Caki2 (cell line): ENCODE results near the gene SYNJ2. TPM values are rescaled to one million over a fixed set of nuclear protein-coding genes. Genes with fewer than 3 reads are reported as not detected.

ENCODE experiments used
- DNase-seq: peaks from one replicate; pipeline ENCODE4 v3.0.0-alpha.2; 2015; ENCODE audit warnings: low read depth
- in situ Hi-C: cut with HindIII; loops from 2 replicates; pipeline ENCODE4 v1.10.0; 2016; ENCODE audit warnings: low sequenced_read_pairs, low pct_unique_long_range_greater_than_20kb, mixed read lengths
- total RNA-seq: library from RNA; depleted of rRNA; stranded (reverse); fragments of >200 nt; shearing (Covaris generic); gene quantifications from 2 replicates; pipeline ENCODE4 v1.2.3, GENCODE V29; 2014; ENCODE audit warnings: low replicate concordance

The SYNJ2 gene
- total RNA-seq, 1 experiment from 2014 or later: 21.3 TPM

DNA sequence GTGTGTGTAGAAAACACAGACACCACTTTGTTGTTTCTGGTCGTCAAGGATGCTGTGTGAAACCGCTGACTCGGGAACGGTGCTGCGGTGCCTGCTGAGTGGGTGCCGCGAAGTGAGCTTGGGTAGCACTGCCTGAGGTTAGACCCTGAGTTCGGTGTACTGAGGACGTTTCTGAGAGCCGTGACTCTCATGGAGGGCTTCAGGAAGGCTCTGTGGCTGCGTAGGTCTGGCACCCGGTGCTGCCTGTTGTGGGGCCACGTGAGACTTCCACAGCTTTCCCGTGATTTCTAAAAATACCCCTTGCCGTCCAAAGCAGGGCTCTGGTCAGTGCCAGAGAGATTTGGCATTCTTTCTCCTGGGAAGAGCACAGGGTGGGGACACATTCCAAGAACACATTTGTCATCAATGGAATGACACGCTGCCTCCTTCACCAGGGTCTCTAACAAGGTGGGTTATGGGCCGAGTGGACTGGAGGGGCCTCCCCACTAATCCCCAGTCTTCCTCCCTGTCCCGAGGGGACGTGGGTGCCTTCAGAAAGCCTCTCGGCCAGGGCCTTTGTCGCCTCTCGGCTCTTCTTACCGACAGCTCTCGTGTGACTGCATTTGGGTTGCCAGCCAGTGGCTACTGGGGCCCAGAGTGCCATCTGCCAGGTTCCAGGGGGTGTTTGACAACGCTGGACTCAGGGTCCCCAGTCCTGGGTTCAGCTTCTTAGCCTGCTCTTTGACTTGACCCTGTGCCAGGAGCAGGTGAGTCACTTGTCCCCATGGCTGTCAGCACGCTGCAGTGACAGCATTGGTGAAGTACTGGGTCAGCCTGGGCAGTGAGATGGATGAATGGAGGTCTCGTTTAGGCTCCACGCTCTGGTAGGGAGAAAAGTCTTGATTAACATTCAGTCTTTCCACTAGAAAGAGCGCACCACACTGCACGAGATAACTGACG, 62.2 kb downstream of the SYNJ2 start:
- peak; percentile 44 for DNase-seq
- in situ Hi-C loops: no loop called here

DNA sequence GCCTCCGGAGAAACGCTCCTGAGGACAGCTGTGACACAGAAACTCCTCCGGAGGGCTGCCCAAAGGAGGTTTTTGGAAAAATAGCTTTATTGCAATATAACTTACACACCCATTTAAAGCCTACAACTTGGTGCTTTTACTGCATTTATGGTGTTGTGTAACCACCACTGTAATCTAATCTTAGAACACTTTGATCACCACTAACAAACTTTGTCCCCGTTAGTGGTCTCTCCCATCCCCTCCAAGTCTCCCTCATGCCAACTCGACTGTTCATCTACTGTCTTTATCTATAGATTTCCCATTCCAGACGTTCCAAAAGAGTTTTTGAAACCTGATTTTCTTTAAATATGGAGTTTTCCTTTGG, 62.8 kb downstream of the SYNJ2 start:
- in situ Hi-C loops: no loop called here
- DNase-seq: no peak

- in situ Hi-C loops: no loop called here
- DNase-seq: no peak
These were observed 64.8 kb downstream of the SYNJ2 start for GRCh38 chr6:158046201-158047126.

DNA sequence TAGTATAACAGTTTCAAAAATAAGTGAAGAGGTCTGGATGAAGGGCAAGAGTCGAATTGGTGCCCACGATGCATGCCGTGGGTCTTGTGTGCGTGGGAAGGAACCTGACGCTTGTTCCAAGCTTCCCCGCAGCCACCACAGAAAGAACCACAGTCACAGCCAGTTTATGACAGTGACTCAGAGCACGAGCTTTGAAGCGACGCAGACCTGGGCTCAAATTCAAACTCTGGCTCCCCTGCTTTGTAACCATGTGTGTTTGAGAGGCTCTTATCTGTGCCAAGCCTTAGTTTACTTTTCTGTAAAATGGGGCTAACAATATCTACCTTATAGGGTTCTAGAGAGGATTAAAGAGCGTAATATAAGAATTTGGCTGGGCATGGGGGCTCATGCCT, 65.5 kb downstream of the SYNJ2 start:
- in situ Hi-C loops: no loop called here
- no peak for DNase-seq

DNA sequence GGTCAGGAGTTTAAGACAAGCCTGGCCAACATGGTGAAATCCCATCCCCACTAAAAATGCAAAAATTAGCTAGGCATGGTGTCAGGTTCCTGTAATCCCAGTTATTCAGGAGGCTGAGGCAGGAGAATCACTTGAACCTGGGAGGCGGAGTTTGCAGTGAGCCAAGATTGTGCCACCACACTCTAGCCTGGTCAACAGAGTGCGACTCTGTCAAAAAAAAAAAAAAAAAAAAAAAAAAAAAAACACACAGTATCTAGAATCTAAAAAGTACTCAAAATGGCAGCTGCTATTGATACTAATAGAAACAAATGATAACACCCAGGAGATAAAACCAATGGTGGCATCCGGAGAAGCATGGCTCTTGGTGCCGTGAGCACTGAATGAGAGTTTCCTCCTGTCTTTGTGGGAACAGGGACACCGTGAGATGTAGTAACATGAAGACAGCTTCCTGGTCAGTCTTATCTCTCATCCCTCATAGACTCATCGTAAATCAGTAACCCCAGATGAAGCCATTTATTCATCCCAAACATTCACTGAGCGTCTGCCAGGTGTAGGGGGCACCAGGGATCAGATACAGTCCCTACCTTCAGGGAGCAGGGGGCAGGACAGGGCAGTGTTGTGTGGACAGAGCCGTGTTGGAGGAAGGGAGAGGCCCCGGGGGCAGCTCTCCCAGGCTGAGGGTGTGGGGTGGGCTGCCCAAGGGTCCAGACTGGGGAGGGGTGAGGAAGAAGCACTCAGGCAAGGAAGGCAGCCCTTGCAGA, 66.1 kb downstream of the SYNJ2 start:
- DNase-seq: no peak
- in situ Hi-C loops: no loop called here

DNA sequence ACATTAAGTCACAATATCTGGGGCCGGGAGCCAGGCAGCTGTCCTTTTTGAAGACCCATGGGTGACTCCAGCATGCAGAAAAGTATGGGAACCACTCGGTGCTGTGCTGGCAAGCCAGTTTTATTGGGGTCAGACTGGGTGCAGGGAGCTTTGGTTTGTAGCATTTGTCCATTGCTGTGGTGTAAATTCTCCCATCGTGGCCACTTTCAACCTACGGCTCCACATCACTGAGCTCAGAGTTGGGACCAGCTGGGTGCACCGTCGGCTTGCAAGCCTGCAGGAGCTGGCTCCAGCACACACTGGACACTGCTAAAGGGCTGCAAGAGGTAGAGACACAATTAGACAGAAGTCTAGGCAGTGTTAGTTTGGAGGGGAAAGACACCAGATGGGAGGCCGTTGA, 66.9 kb downstream of the SYNJ2 start:
- in situ Hi-C loops: no loop called here
- no peak for DNase-seq

- DNase-seq: no peak
- in situ Hi-C loops: no loop called here
These were observed 67.7 kb downstream of the SYNJ2 start for GRCh38 chr6:158049055-158050028.

- DNase-seq: no peak
- in situ Hi-C loops: no loop called here
These were observed 68.6 kb downstream of the SYNJ2 start for GRCh38 chr6:158050107-158050735.

- in situ Hi-C loops: no loop called here
- DNase-seq: no peak
These were observed 69.3 kb downstream of the SYNJ2 start for GRCh38 chr6:158050955-158051354.

- DNase-seq: no peak
- in situ Hi-C loops: no loop called here
These were observed 70.3 kb downstream of the SYNJ2 start for GRCh38 chr6:158051968-158052367.

DNA sequence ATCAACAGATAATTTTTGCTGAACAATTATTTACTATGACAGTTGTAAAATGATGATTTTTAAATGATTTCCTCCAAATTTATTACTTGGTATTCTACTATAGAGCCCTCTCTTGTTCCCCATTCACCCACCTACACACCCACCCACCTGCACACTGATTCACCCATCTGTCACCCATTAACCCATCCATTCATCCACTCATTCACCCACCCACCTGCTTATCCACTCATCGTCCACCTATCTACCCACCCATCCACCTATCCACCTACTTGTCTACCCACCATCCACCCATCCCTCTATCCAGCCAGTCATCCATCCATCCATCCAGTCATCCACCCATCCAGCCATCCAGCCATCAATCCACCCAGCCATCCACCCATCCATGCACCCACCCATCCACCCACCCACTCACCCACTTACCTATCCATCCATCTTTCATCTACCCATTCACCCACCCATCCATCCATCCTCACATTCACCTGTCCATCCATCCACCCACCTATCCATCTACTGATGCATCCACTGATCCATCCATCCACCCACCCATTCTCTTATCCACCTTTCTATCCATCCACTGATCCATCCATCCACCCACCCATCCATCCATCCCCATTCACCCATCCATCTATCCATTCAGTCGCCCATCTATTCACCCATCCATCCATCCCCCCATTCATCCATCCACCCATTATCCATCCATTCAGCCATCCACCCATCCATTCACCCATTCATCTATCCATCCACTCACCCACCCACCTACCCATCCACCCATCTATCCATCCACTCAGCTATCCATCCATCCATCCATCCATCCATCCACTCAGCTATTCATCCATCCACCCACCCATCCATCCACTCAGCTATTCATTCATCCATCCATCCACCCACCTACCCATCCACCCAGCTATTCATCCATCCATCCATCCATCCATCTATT, 72.0 kb downstream of the SYNJ2 start:
- in situ Hi-C loops: no loop called here
- DNase-seq: no peak

DNA sequence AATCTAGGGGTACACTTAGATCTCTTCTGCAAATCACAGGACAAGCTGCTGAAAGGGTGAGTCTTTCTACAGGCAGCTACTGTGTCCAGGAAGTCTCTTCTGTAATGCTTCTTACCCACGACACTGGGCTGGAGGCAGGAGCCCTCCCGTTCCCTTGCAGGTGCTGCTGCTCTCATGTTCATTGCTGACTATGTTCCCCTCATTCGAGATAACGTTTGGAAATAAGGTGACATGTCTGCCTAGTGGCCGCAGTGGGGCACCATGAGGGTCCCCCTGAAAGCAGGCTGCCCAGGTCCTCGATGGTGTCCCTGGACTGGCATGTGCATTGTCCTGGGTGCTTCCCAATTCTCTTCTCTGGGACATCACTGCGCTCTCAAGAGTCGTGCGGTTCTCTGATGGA, 74.7 kb downstream of the SYNJ2 start:
- DNase-seq: no peak
- in situ Hi-C loops: no loop called here

DNA sequence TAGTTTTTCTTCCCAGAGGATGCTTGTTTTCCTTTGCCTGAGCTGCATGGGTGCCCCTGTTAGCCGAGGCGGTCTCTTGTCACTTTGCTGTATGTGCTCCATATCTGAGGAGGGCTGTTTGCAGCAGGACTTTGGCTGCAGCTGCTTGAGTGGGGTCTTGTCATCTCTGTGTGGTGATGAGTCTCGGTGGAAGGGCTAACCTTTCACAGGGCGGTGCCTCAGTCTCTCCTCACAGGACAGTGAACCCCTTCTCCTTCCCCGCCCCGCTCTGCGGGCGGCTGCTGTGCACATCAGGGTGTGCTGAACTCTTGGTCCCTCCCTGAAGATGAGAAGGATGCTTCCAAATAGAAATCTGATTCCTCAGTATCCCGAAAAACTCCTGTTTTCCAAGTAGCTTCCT, 75.1 kb downstream of the SYNJ2 start:
- in situ Hi-C loops: no loop called here
- no peak for DNase-seq

- DNase-seq: peak; percentile 63
- in situ Hi-C loops: no loop called here
These were observed 75.7 kb downstream of the SYNJ2 start for GRCh38 chr6:158057213-158057987.

DNA sequence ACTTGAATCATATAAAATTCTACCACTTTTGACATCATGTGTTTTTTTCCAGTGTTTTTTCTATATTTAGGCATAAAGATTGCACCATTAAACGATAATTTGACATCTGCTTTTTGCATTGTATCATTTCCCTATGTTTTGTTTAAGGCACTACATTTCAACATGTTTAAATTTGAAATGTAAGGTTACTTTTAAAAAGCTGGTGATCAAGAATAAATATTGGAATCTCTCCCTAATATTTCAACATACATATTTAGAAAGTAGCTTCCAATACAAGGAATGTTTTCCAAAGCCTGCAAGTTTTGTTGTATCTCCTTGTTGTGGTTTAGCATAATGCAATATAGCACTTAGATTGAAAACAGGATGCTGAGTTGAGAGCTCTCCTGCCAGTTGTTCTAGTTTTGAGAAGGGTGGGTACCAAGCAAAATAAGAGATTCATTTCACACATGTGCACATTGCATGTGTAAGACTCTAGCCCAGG, 76.5 kb downstream of the SYNJ2 start:
- in situ Hi-C loops: no loop called here
- DNase-seq: no peak
